ENCODE data around the gene SLC44A4.

DNA sequence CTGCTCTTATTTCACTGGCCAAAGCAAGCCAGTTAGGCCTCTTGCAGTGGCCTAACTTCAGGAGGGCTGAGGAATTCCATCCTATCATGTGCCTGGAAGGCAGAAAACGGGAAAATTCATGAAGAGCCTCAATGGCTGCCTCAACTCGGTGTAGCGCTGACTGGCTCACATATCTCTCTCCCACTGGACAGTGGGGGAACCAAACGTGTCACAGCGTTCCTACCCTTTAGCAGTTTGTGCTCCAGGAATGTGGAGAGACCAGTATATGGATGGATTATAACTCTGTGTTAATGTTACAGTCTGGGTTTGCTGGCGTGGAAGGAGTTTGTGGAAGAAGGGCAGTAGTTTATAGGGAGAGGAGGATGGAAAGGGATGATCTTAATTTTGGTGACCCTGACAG is 37.0 kb upstream of the SLC44A4 start:
- TF ChIP-seq, protein P1, sequence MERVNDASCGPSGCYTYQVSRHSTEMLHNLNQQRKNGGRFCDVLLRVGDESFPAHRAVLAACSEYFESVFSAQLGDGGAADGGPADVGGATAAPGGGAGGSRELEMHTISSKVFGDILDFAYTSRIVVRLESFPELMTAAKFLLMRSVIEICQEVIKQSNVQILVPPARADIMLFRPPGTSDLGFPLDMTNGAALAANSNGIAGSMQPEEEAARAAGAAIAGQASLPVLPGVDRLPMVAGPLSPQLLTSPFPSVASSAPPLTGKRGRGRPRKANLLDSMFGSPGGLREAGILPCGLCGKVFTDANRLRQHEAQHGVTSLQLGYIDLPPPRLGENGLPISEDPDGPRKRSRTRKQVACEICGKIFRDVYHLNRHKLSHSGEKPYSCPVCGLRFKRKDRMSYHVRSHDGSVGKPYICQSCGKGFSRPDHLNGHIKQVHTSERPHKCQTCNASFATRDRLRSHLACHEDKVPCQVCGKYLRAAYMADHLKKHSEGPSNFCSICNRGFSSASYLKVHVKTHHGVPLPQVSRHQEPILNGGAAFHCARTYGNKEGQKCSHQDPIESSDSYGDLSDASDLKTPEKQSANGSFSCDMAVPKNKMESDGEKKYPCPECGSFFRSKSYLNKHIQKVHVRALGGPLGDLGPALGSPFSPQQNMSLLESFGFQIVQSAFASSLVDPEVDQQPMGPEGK (CRISPR knock-in tag; IDR thresholded peaks at IDR 0.05; ENCODE audit: borderline replicate concordance), result no peak
- no peak for TF ChIP-seq SNAI2 (CRISPR knock-in tag; IDR thresholded peaks at IDR 0.05)
- TF ChIP-seq GLIS3 (CRISPR knock-in tag; IDR thresholded peaks at IDR 0.05), result no peak
- TF ChIP-seq ZFP30 (CRISPR knock-in tag; IDR thresholded peaks at IDR 0.05), result no peak
- no peak for TF ChIP-seq ESRRG (CRISPR knock-in tag; IDR thresholded peaks at IDR 0.05)
- TF ChIP-seq ARNTL (CRISPR knock-in tag; IDR thresholded peaks at IDR 0.05; ENCODE audit: borderline replicate concordance, low read depth), result no peak
- TF ChIP-seq, protein P2, sequence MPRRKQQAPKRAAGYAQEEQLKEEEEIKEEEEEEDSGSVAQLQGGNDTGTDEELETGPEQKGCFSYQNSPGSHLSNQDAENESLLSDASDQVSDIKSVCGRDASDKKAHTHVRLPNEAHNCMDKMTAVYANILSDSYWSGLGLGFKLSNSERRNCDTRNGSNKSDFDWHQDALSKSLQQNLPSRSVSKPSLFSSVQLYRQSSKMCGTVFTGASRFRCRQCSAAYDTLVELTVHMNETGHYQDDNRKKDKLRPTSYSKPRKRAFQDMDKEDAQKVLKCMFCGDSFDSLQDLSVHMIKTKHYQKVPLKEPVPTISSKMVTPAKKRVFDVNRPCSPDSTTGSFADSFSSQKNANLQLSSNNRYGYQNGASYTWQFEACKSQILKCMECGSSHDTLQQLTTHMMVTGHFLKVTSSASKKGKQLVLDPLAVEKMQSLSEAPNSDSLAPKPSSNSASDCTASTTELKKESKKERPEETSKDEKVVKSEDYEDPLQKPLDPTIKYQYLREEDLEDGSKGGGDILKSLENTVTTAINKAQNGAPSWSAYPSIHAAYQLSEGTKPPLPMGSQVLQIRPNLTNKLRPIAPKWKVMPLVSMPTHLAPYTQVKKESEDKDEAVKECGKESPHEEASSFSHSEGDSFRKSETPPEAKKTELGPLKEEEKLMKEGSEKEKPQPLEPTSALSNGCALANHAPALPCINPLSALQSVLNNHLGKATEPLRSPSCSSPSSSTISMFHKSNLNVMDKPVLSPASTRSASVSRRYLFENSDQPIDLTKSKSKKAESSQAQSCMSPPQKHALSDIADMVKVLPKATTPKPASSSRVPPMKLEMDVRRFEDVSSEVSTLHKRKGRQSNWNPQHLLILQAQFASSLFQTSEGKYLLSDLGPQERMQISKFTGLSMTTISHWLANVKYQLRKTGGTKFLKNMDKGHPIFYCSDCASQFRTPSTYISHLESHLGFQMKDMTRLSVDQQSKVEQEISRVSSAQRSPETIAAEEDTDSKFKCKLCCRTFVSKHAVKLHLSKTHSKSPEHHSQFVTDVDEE (CRISPR knock-in tag; IDR thresholded peaks at IDR 0.05), result no peak
- TF ChIP-seq, protein P3, sequence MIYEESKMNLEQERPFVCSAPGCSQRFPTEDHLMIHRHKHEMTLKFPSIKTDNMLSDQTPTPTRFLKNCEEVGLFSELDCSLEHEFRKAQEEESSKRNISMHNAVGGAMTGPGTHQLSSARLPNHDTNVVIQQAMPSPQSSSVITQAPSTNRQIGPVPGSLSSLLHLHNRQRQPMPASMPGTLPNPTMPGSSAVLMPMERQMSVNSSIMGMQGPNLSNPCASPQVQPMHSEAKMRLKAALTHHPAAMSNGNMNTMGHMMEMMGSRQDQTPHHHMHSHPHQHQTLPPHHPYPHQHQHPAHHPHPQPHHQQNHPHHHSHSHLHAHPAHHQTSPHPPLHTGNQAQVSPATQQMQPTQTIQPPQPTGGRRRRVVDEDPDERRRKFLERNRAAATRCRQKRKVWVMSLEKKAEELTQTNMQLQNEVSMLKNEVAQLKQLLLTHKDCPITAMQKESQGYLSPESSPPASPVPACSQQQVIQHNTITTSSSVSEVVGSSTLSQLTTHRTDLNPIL (CRISPR knock-in tag; IDR thresholded peaks at IDR 0.05; ENCODE audit: low read depth), result no peak
- TF ChIP-seq ZC3H10 (CRISPR knock-in tag; IDR thresholded peaks at IDR 0.05), result no peak

All from SK-N-SH treated with all-trans-retinoic acid at 6 μM for 48 hours (cell line).